RKO (cell line): ENCODE results near the gene TMPRSS4.

ENCODE experiments used
- DNase-seq: peaks from one replicate; pipeline ENCODE4 v3.0.0-alpha.2; 2016; ENCODE audit warnings: low spot score

Gene TMPRSS4

GRCh38 chr11:118076754-118077281, at the start of gene TMPRSS4:
TMPRSS4 (plus strand) TSS chr11:118077078; CDS start chr11:118077303, 225 bp downstream.
- DNase-seq = no peak

GRCh38 chr11:118027694-118028093, 49.2 kb upstream of the TMPRSS4 start:
- DNase-seq = no peak

GRCh38 chr11:118028626-118029025, 48.3 kb upstream of the TMPRSS4 start:
- no peak for DNase-seq

- no peak for DNase-seq
Measured at GRCh38 chr11:118033443-118033842, 43.4 kb upstream of the TMPRSS4 start.

- no peak for DNase-seq
Measured at GRCh38 chr11:118042141-118042540, 34.7 kb upstream of the TMPRSS4 start.

- DNase-seq = no peak
Measured at GRCh38 chr11:118042796-118043195, 34.1 kb upstream of the TMPRSS4 start.

GRCh38 chr11:118045191-118045590, 31.7 kb upstream of the TMPRSS4 start:
- DNase-seq = no peak

GRCh38 chr11:118046051-118046963, 30.6 kb upstream of the TMPRSS4 start:
- no peak for DNase-seq

GRCh38 chr11:118046964-118047700, 29.7 kb upstream of the TMPRSS4 start:
- no peak for DNase-seq

GRCh38 chr11:118047749-118048148, 29.1 kb upstream of the TMPRSS4 start:
- DNase-seq = no peak

GRCh38 chr11:118048472-118049370, 28.2 kb upstream of the TMPRSS4 start:
- DNase-seq = no peak

- DNase-seq = no peak
Measured at GRCh38 chr11:118049771-118050170, 27.1 kb upstream of the TMPRSS4 start.

GRCh38 chr11:118050208-118050891, 26.5 kb upstream of the TMPRSS4 start:
- DNase-seq = no peak

- DNase-seq = no peak
Measured at GRCh38 chr11:118051136-118051610, 25.7 kb upstream of the TMPRSS4 start.

- DNase-seq = no peak
Measured at GRCh38 chr11:118051611-118052461, 25.0 kb upstream of the TMPRSS4 start.

- DNase-seq = no peak
Measured at GRCh38 chr11:118052581-118053206, 24.2 kb upstream of the TMPRSS4 start.

GRCh38 chr11:118054712-118055640, 21.9 kb upstream of the TMPRSS4 start:
- DNase-seq = no peak

GRCh38 chr11:118055966-118056365, 20.9 kb upstream of the TMPRSS4 start:
- DNase-seq = no peak
